ENCODE results near the gene DNAJC6. TPM values are rescaled to one million over a fixed set of nuclear protein-coding genes. Genes with fewer than 3 reads are reported as not detected.

DNAJC6 gene
- total RNA-seq, 1 experiment from 2014 or later: 6.2 TPM

GRCh38 chr1:65323246-65323645 is 13.9 kb downstream of the DNAJC6 start:
- H3K27me3 Mint-ChIP-seq (ENCODE audit: insufficient read depth, unreplicated experiment): no peaks in the 10 kb centered on the region
- H3K27me3 ChIP-seq (replicated peaks; ENCODE audit: control insufficient read depth, insufficient read depth, low read length): no peaks in the 10 kb centered on the region
- BruUV-seq (replicated peaks): no TSS peak
- no peaks in the 10 kb centered on the region for H3K9me3 ChIP-seq
- POLR2A ChIA-PET: no interaction called here
- H3K36me3 Mint-ChIP-seq (ENCODE audit: insufficient read depth, unreplicated experiment): peaks cover 6% of the 10 kb centered on the region
- H3K4me3 ChIP-seq (ENCODE audit: low read depth, low read length): no peak overlapping the region
- CTCF ChIA-PET: no interaction called here
- no peak overlapping the region for H3K27ac Mint-ChIP-seq (ENCODE audit: unreplicated experiment)
- H3K4me1 ChIP-seq: no peaks in the 10 kb centered on the region
- intact Hi-C loops (cut with micrococcal nuclease; ENCODE audit: unreplicated experiment): no loop called here
- H3K36me3 ChIP-seq (ENCODE audit: control insufficient read depth, insufficient read depth, low read length): no peaks in the 10 kb centered on the region
- no peaks in the 10 kb centered on the region for H3K4me1 Mint-ChIP-seq (ENCODE audit: low read depth, unreplicated experiment)
- no peak for DNase-seq
- no peak overlapping the region for H3K4me3 Mint-ChIP-seq (ENCODE audit: unreplicated experiment)
- no peaks in the 10 kb centered on the region for H3K9me3 Mint-ChIP-seq (ENCODE audit: unreplicated experiment)
- TF ChIP-seq, protein P1, sequence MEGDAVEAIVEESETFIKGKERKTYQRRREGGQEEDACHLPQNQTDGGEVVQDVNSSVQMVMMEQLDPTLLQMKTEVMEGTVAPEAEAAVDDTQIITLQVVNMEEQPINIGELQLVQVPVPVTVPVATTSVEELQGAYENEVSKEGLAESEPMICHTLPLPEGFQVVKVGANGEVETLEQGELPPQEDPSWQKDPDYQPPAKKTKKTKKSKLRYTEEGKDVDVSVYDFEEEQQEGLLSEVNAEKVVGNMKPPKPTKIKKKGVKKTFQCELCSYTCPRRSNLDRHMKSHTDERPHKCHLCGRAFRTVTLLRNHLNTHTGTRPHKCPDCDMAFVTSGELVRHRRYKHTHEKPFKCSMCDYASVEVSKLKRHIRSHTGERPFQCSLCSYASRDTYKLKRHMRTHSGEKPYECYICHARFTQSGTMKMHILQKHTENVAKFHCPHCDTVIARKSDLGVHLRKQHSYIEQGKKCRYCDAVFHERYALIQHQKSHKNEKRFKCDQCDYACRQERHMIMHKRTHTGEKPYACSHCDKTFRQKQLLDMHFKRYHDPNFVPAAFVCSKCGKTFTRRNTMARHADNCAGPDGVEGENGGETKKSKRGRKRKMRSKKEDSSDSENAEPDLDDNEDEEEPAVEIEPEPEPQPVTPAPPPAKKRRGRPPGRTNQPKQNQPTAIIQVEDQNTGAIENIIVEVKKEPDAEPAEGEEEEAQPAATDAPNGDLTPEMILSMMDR (IDR thresholded peaks at IDR 0.05; ENCODE audit: insufficient read depth in 1 of 2, low read depth in 1 of 2, low read length in 1 of 2, severe bottlenecking in 1 of 2, unreplicated experiment in 1 of 2): no peak

DNA sequence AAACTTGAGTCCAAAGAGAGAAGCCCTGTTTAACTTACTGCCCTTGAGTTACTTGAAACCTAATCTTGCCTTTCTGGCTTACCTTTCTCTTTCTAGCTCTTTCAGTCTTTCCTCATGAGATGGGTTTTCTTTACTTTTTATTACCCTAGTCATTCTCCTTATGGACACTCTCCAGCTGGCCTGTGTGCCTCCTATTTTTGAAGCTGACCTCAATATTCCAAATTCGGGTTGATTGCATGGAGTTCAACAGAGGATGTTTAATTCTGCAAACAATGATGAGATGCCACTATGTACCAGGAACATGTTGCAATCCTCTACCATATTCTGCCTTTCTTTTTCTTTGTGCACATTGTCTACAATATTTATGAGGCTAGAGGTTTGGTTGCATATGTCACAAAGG is 20.7 kb downstream of the DNAJC6 start:
- intact Hi-C loops (cut with micrococcal nuclease; ENCODE audit: unreplicated experiment): no loop called here
- Histone ChIP-seq H3K4me3 (ENCODE audit: low read depth, low read length) (no peak overlapping the region), H3K9me3 (no peaks in the 10 kb centered on the region), H3K4me1 (no peaks in the 10 kb centered on the region), H3K27me3 (replicated peaks; ENCODE audit: control insufficient read depth, insufficient read depth, low read length) (no peaks in the 10 kb centered on the region), H3K36me3 (ENCODE audit: control insufficient read depth, insufficient read depth, low read length) (no peaks in the 10 kb centered on the region)
- no peaks in the 10 kb centered on the region for H3K9me3 Mint-ChIP-seq (ENCODE audit: unreplicated experiment)
- ChIA-PET CTCF (no interaction called here), POLR2A (no interaction called here)
- no peak for DNase-seq
- H3K27ac Mint-ChIP-seq (ENCODE audit: unreplicated experiment): no peak overlapping the region
- H3K4me3 Mint-ChIP-seq (ENCODE audit: unreplicated experiment): no peak overlapping the region
- no TSS peak for BruUV-seq (replicated peaks)
- H3K36me3 Mint-ChIP-seq (ENCODE audit: insufficient read depth, unreplicated experiment): no peaks in the 10 kb centered on the region
- no peaks in the 10 kb centered on the region for H3K4me1 Mint-ChIP-seq (ENCODE audit: low read depth, unreplicated experiment)
- TF ChIP-seq, protein P1 (IDR thresholded peaks at IDR 0.05; ENCODE audit: insufficient read depth in 1 of 2, low read depth in 1 of 2, low read length in 1 of 2, severe bottlenecking in 1 of 2, unreplicated experiment in 1 of 2): no peak
- no peaks in the 10 kb centered on the region for H3K27me3 Mint-ChIP-seq (ENCODE audit: insufficient read depth, unreplicated experiment)

- intact Hi-C loops (cut with micrococcal nuclease; ENCODE audit: unreplicated experiment): no loop called here
- no peaks in the 10 kb centered on the region for H3K36me3 ChIP-seq (ENCODE audit: control insufficient read depth, insufficient read depth, low read length)
- H3K27me3 Mint-ChIP-seq (ENCODE audit: insufficient read depth, unreplicated experiment): no peaks in the 10 kb centered on the region
- no peak for DNase-seq
- H3K9me3 ChIP-seq: no peaks in the 10 kb centered on the region
- H3K4me1 ChIP-seq: no peaks in the 10 kb centered on the region
- H3K27me3 ChIP-seq (replicated peaks; ENCODE audit: control insufficient read depth, insufficient read depth, low read length): no peaks in the 10 kb centered on the region
- H3K4me3 ChIP-seq (ENCODE audit: low read depth, low read length): no peak overlapping the region
- no TSS peak for BruUV-seq (replicated peaks)
- H3K9me3 Mint-ChIP-seq (ENCODE audit: unreplicated experiment): no peaks in the 10 kb centered on the region
- H3K36me3 Mint-ChIP-seq (ENCODE audit: insufficient read depth, unreplicated experiment): no peaks in the 10 kb centered on the region
- POLR2A ChIA-PET: no interaction called here
- no peak overlapping the region for H3K4me3 Mint-ChIP-seq (ENCODE audit: unreplicated experiment)
- H3K4me1 Mint-ChIP-seq (ENCODE audit: low read depth, unreplicated experiment): no peaks in the 10 kb centered on the region
- CTCF ChIA-PET: no interaction called here
- H3K27ac Mint-ChIP-seq (ENCODE audit: unreplicated experiment): no peak overlapping the region
- TF ChIP-seq, protein P1 (IDR thresholded peaks at IDR 0.05; ENCODE audit: insufficient read depth in 1 of 2, low read depth in 1 of 2, low read length in 1 of 2, severe bottlenecking in 1 of 2, unreplicated experiment in 1 of 2): no peak
Measured at GRCh38 chr1:65330822-65331221, 21.5 kb downstream of the DNAJC6 start.

All from Caco-2 (cell line).